Erythroblast (primary cell): Measurements from ENCODE around the gene TSFM.

Source experiments
- DNase-seq, 2 experiments: peaks; one replicate each; lab custom pipeline; 2025; lab: John Stamatoyannopoulos, UW
- GATA1 ChIP-seq: IDR thresholded peaks from 2 replicates; pipeline ENCODE4 v1.6.1; 2011; ENCODE audit warnings: low read depth, mild to moderate bottlenecking, control low read depth, low read length, moderate library complexity
- POLR2A ChIP-seq: IDR thresholded peaks from 2 replicates; pipeline ENCODE4 v1.6.1; 2011; ENCODE audit warnings: mild to moderate bottlenecking, low read length

Gene TSFM

GRCh38 chr12:57825451-57825850, 42.9 kb downstream of the TSFM start:
- no peak for DNase-seq
- TF ChIP-seq POLR2A (no peak), GATA1 (no peak)

GRCh38 chr12:57826400-57826799, 43.8 kb downstream of the TSFM start:
- TF ChIP-seq GATA1 (no peak), POLR2A (no peak)
- DNase-seq, result no peak

- DNase-seq, result no peak
- no peak for TF ChIP-seq POLR2A
These were observed 44.4 kb downstream of the TSFM start for GRCh38 chr12:57826966-57827365.

- no peak for TF ChIP-seq GATA1
- TF ChIP-seq POLR2A, result no peak
- no peak for DNase-seq
These were observed 46.6 kb downstream of the TSFM start for GRCh38 chr12:57829025-57829777.

- DNase-seq, result no peak
- TF ChIP-seq GATA1 (no peak), POLR2A (no peak)
These were observed 47.8 kb downstream of the TSFM start for GRCh38 chr12:57830393-57830792.

GRCh38 chr12:57832966-57833365, 50.4 kb downstream of the TSFM start:
- TF ChIP-seq GATA1, result no peak
- no peak for TF ChIP-seq POLR2A
- DNase-seq, result no peak

GRCh38 chr12:57833672-57834071, 51.1 kb downstream of the TSFM start:
- no peak for DNase-seq
- TF ChIP-seq GATA1 (no peak), POLR2A (no peak)

- no peak for DNase-seq
- TF ChIP-seq POLR2A (no peak), GATA1 (no peak)
These were observed 51.7 kb downstream of the TSFM start for GRCh38 chr12:57834086-57834876.

- no peak for DNase-seq
These were observed 53.0 kb downstream of the TSFM start for GRCh38 chr12:57835366-57836288.

GRCh38 chr12:57836442-57837375, 54.1 kb downstream of the TSFM start:
- peak; percentile 69 to 80 for DNase-seq
- TF ChIP-seq GATA1 (no peak), POLR2A (no peak)

More at GRCh38 chr12:57835366-57836288, 53.0 kb downstream of the TSFM start:
- TF ChIP-seq POLR2A (no peak), GATA1 (no peak)

GRCh38 chr12:57837864-57838562, 55.4 kb downstream of the TSFM start:
- TF ChIP-seq POLR2A (no peak), GATA1 (no peak)
- peak; percentile 24 to 25 for DNase-seq
